T-helper 2 cell treated with Interferon-gamma antibody and Interleukin-4, amounts not matched to agents 5 μg/mL and 100 μg/mL, for 36 hours (primary cell): ENCODE data around the gene RABAC1.
A peak's percentile ranks its signal among the peaks of the same experiment; 100 is the strongest.

ENCODE experiments used
- DNase-seq: peaks from one replicate; pipeline ENCODE4 v3.0.0; 2021; ENCODE audit warnings: low spot score
- H3K27ac Mint-ChIP-seq: one replicate; pipeline ENCODE4 v1.8.0; 2021; ENCODE audit warnings: mild to moderate bottlenecking, mixed read lengths
- H3K27me3 Mint-ChIP-seq: one replicate; pipeline ENCODE4 v1.8.0; 2021; ENCODE audit warnings: low read depth, mixed read lengths
- H3K36me3 Mint-ChIP-seq: one replicate; pipeline ENCODE4 v1.8.0; 2021; ENCODE audit warnings: low read depth, mixed read lengths
- H3K4me1 Mint-ChIP-seq: one replicate; pipeline ENCODE4 v1.8.0; 2021; ENCODE audit warnings: low read depth, mixed read lengths
- H3K4me3 Mint-ChIP-seq: one replicate; pipeline ENCODE4 v1.8.0; 2022; ENCODE audit warnings: mild to moderate bottlenecking, moderate library complexity, mixed read lengths
- H3K9me3 Mint-ChIP-seq: one replicate; pipeline ENCODE4 v1.8.0; 2021; ENCODE audit warnings: mixed read lengths

Gene RABAC1

DNA sequence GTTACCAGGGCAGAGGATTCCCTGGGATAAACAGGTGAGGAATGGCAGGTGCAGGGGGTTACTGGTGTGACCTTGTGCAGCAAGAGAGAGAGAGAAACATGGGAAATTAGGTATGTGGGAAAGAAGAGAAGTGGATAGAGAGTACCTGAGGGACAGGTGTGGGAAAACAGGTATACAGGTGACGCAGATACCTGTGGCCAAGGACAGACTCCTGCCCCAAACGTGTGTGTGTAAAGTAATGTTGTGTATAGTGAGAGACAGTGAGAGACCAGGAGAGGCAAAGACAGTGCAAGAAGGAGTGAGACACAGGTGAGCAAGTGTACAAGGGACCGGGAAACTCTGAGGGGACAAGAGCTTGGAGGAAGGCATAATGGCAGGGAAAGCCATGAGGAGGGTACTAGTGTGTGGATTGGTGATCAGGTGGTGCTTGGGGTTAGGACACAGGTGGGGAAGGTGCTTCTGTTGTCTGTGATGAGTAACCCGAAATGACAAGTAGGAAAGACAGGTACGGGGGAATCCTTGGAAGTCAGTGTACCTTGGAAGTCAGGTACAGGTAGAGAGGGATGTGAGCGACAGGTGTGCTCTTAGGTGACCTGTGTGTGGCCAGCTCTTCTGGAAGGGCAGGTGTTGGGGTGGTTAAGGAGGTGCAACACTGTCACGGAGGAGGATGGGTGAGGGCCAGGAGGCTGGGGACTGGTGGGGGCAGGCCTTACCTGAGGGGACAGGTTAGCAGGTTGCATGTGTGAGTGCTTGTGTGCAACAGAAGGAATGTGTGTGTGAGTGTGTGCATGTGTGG is 33.7 kb downstream of the RABAC1 start:
- H3K9me3 Mint-ChIP-seq, result no peaks in the 10 kb centered on the region
- no peak overlapping the region for H3K27ac Mint-ChIP-seq
- no peak for DNase-seq
- peaks cover 22% of the 10 kb centered on the region for H3K27me3 Mint-ChIP-seq
- peaks cover 24% of the 10 kb centered on the region for H3K4me1 Mint-ChIP-seq
- peaks cover 4% of the 10 kb centered on the region for H3K36me3 Mint-ChIP-seq
- H3K4me3 Mint-ChIP-seq, result no peak overlapping the region

DNA sequence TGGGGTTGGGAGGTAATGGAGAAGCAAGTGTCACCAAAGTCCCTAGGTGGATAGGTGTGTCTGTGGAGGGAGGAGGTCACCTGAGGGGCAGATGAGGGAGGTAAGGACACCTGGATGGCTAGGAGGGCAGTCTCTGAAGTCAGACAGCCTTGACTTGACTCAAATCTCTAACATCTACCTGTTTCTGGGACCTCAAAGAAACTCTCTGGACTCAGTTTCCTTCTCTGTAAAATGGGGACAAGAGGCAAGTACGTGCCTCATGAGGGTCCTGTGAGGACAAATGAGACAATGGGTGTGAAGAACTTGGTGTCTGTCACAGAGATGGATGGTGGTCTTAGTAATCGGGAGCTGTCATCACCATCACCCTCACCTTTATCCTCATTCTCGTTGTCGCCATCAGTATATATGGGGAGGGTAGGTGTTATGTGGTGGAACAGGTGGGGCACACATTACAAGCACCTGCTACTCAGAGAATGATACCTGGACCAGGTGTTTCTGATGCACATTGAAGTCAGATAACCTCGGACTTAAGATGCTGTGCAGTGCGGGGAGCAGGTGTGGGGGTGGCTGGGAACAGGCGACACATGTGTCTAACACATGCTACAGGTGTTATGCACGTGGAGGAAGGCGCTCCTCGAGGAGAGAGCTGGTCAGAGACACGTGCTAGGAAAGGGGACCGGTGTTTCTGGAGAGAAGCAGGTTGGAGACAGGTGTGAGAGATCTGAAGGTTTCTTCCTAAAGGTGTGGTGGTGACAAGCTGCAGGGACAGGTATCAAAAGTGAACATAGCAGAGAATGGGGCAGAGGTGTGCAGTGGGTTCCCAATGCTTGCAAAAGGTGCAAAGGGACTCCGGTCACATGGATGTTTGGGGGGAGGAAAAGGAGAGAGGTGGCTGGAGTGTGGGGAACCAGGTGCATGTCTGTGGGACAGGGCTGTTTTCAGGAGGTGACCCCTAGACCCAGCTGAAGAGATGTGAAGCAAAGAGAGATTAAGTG is 34.7 kb downstream of the RABAC1 start:
- Mint-ChIP-seq H3K4me3 (no peak overlapping the region), H3K36me3 (peaks cover 4% of the 10 kb centered on the region), H3K27me3 (peaks cover 16% of the 10 kb centered on the region), H3K4me1 (peaks cover 19% of the 10 kb centered on the region), H3K27ac (no peak overlapping the region), H3K9me3 (no peaks in the 10 kb centered on the region)
- DNase-seq, result no peak

- Mint-ChIP-seq H3K27me3 (peaks cover 13% of the 10 kb centered on the region), H3K27ac (peak overlapping the region; percentile 16), H3K9me3 (no peaks in the 10 kb centered on the region), H3K4me1 (peaks cover 12% of the 10 kb centered on the region), H3K36me3 (no peaks in the 10 kb centered on the region), H3K4me3 (no peak overlapping the region)
- DNase-seq, result no peak
Measured at GRCh38 chr19:41923045-41923788, 35.9 kb downstream of the RABAC1 start.

DNA sequence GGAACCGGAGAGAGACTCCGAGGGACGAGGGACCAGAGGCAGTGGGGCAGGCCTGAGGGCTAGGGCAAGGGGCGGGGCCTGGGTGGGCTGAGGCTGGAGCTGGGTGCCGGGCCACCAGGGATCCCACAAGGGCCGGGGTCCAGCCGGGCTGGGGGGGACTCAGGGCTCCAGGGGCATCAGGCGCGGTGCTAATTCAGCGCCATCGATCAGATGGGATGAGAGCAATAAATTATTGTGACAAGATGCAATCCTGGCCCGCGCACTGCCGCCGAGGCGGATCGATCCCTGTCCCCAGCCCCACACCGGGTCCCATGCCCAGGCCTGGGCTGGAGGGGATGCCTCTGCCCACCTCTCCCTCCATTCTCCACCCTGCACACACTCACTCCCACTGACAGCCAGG is 36.5 kb downstream of the RABAC1 start:
- no peaks in the 10 kb centered on the region for H3K9me3 Mint-ChIP-seq
- H3K36me3 Mint-ChIP-seq, result no peaks in the 10 kb centered on the region
- no peak overlapping the region for H3K27ac Mint-ChIP-seq
- peaks cover 13% of the 10 kb centered on the region for H3K27me3 Mint-ChIP-seq
- no peak for DNase-seq
- peaks cover 12% of the 10 kb centered on the region for H3K4me1 Mint-ChIP-seq
- no peak overlapping the region for H3K4me3 Mint-ChIP-seq

DNA sequence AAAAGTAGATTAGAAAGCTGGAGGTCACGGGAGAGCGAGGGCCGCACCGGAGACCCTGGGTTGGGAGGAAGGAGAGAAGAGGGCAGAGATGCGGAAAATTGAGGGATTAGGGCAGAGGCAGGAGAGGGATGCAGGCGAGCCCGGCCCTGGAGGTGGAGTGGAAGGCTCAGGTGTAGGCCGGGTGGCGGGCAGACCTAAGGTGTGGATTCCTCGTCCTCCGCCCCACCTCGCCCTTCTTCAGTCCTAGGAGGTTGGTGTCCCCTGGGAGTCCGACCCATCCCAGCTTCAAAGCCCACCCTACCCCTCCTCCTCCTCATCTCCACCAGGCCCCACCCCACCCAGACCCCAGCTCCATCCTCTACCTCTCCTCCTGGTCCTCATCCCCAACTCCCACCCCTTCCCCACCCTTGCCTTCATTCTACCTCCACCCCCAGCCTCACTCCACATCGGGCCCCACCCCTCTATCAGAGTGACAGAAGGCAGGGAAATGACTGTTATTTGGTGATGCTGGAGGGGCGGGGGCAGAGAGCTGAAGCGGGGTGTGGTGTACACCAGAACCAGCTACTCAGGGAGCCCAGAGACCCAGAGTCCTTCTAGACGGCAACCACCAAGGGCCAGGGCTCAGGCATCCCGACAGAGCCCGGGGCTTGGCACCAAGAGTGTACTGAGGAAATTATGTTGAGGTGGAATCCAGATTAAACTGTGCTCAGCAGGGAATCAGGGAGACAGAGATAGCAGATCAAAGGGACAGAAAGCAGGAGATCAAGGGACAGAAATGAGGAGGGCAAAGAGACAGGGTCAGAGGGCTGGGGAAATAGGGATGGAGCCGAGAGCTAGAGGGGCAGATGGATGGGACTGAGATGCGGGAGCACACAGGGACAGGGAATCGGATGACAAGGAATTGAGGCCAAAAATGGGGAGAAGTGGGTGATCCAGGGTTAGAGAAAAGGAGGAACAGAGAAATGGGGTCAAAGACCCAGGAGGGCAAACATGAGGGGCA is 37.2 kb downstream of the RABAC1 start:
- Mint-ChIP-seq H3K4me1 (peaks cover 12% of the 10 kb centered on the region), H3K4me3 (no peak overlapping the region), H3K9me3 (no peaks in the 10 kb centered on the region), H3K36me3 (no peaks in the 10 kb centered on the region), H3K27me3 (peaks cover 13% of the 10 kb centered on the region), H3K27ac (peak overlapping the region; percentile 7)
- DNase-seq, result no peak

GRCh38 chr19:41920882-41921576 is 38.1 kb downstream of the RABAC1 start:
- no peak for DNase-seq
- no peak overlapping the region for H3K4me3 Mint-ChIP-seq
- no peaks in the 10 kb centered on the region for H3K9me3 Mint-ChIP-seq
- H3K27ac Mint-ChIP-seq, result no peak overlapping the region
- no peaks in the 10 kb centered on the region for H3K36me3 Mint-ChIP-seq
- H3K4me1 Mint-ChIP-seq, result peaks cover 12% of the 10 kb centered on the region
- H3K27me3 Mint-ChIP-seq, result peaks cover 13% of the 10 kb centered on the region

DNA sequence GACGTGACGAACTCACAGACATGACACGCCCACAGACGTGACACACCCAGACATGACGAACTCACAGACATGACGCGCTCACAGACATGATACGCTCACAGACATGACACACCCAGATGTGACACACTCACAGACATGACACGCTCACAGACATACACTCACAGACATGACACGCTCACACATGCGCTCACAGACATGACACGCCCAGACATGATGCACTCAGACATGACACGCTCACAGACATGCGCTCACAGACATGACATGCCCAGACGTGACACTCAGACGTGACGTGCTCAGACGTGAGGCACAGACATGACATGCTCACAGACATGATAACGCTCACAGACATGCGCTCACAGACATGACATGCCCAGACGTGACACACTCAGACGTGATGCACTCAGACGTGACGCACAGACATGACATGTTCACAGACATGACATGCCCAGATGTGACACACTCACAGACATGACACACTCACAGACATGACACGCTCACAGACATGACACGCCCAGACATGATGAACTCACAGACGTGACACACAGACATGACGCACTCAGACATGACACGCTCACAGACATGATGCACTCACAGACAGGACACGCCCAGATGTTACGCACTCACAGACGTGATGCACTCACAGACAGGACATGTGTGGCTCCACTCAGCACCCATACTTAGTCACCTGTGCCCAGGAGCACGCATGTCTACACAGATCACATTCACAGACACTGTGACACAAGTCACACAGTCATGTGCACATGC is 39.0 kb downstream of the RABAC1 start:
- Mint-ChIP-seq H3K4me3 (no peak overlapping the region), H3K36me3 (no peaks in the 10 kb centered on the region), H3K4me1 (peaks cover 12% of the 10 kb centered on the region), H3K9me3 (no peaks in the 10 kb centered on the region), H3K27me3 (peaks cover 13% of the 10 kb centered on the region), H3K27ac (no peak overlapping the region)
- DNase-seq, result no peak

DNA sequence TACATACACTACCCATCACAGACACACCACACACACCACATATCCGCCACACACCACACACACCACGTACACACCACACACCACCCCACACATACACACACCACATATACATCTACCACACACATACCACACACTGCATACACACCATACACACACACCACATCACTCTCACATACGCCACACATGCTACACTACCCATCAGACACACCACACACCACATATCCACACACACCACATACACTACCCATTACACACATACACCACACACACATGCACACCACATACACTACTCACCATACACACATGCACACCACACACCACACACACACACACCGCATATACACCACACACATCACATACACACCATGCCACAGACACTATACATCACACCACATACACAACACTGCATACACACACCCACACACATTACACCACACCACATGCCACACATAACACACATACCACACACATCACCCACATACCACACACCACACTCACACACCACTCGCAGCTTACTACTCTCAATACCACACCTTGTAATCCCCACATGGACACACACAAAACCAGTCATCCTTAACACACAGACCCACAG is 40.4 kb downstream of the RABAC1 start:
- no peak for DNase-seq
- peaks cover 11% of the 10 kb centered on the region for H3K4me1 Mint-ChIP-seq
- peaks cover 22% of the 10 kb centered on the region for H3K27me3 Mint-ChIP-seq
- no peak overlapping the region for H3K4me3 Mint-ChIP-seq
- H3K9me3 Mint-ChIP-seq, result no peaks in the 10 kb centered on the region
- no peak overlapping the region for H3K27ac Mint-ChIP-seq
- H3K36me3 Mint-ChIP-seq, result no peaks in the 10 kb centered on the region

DNA sequence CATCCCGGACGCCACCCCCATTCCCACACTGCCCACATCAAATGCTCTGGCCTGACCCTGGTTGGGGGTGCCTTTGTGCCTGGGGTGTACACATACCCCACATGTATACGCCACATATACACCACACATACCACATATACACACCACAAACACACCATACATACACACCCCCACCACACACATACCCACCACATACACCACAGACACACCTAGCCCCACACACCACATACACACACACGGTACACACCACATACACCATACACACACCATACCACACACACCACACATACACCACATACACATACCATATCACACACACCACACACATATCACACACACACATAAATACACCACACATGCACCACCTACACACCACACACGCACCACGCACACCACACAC is 41.0 kb downstream of the RABAC1 start:
- H3K27ac Mint-ChIP-seq, result no peak overlapping the region
- H3K4me3 Mint-ChIP-seq, result no peak overlapping the region
- peaks cover 7% of the 10 kb centered on the region for H3K4me1 Mint-ChIP-seq
- peaks cover 23% of the 10 kb centered on the region for H3K27me3 Mint-ChIP-seq
- H3K36me3 Mint-ChIP-seq, result no peaks in the 10 kb centered on the region
- no peak for DNase-seq
- no peaks in the 10 kb centered on the region for H3K9me3 Mint-ChIP-seq

GRCh38 chr19:41917676-41918075 is 41.4 kb downstream of the RABAC1 start:
- no peak for DNase-seq
- Mint-ChIP-seq H3K27me3 (peaks cover 22% of the 10 kb centered on the region), H3K4me1 (peaks cover 6% of the 10 kb centered on the region), H3K9me3 (no peaks in the 10 kb centered on the region), H3K36me3 (no peaks in the 10 kb centered on the region), H3K4me3 (no peak overlapping the region), H3K27ac (no peak overlapping the region)

GRCh38 chr19:41915776-41916414 is 43.2 kb downstream of the RABAC1 start:
- H3K27ac Mint-ChIP-seq, result no peak overlapping the region
- H3K4me3 Mint-ChIP-seq, result no peak overlapping the region
- no peaks in the 10 kb centered on the region for H3K9me3 Mint-ChIP-seq
- peaks cover 5% of the 10 kb centered on the region for H3K36me3 Mint-ChIP-seq
- H3K27me3 Mint-ChIP-seq, result peaks cover 29% of the 10 kb centered on the region
- DNase-seq, result no peak
- H3K4me1 Mint-ChIP-seq, result no peaks in the 10 kb centered on the region
